ENCODE measurements around the gene RFX8. TPM values are rescaled to one million over a fixed set of nuclear protein-coding genes. Genes with fewer than 3 reads are reported as not detected.

The RFX8 gene
- total and polyA plus RNA-seq, 2 of the 8 experiments (the other 6 are each of a cell fraction or from before 2014, with no cell fraction given), result 0.60 to 0.97 TPM

- no peak overlapping the region for H3K4me2 ChIP-seq (ENCODE audit: insufficient read depth in 1 of 2, low read depth in 2 of 2, low read length in 2 of 2)
- H2BK5ac ChIP-seq (ENCODE audit: low read depth, low read length), result no peak overlapping the region
- no peaks in the 10 kb centered on the region for H3K23me2 ChIP-seq (ENCODE audit: low read depth, low read length)
- peaks cover 0 to 4% (median 2%) of the 10 kb centered on the region in 4 experiments; a peak in 3 of 7 replicates for H3K27me3 ChIP-seq (replicated peaks in 1 of 4; ENCODE audit: control insufficient read depth in 3 of 4, extremely low read depth in 1 of 4, insufficient read depth in 3 of 4, low read length in 3 of 4)
- no peak overlapping the region for H4K8ac ChIP-seq (ENCODE audit: extremely low read depth, insufficient read depth, low read length)
- H3K23ac ChIP-seq (ENCODE audit: insufficient read length), result no peak overlapping the region
- FAIRE-seq (no peak), DNase-seq (ENCODE audit: low read depth in 1 of 2, low spot score in 2 of 2) (no peak)
- H2BK20ac ChIP-seq (ENCODE audit: low read length), result no peak overlapping the region
- no peak overlapping the region for H4K91ac ChIP-seq (replicated peaks; ENCODE audit: insufficient read length, low read length)
- H3K4me3 ChIP-seq (ENCODE audit: extremely low read depth in 1 of 4, insufficient read depth in 2 of 4, low read depth in 3 of 4, low read length in 4 of 4), result no peak overlapping the region
- ChIA-PET CTCF (ENCODE audit: partially characterized antibody) (interaction anchor here (1.0 to 3.2 kb wide), 7 partner anchors 18 to 41 kb away, joined by 3 to 18 read pairs (median 4); no protein-coding TSS in a partner anchor), POLR2A (ENCODE audit: partially characterized antibody) (no interaction called here)
- no peaks in the 10 kb centered on the region for H3K9me3 ChIP-seq (ENCODE audit: insufficient read depth in 2 of 2, low read depth in 1 of 2, low read length in 1 of 2)
- H3K4me1 ChIP-seq (replicated peaks in 1 of 4; ENCODE audit: control insufficient read depth in 3 of 4, insufficient read depth in 4 of 4, low read length in 3 of 4), result peaks cover 0 to 6% (median 0%) of the 10 kb centered on the region in 4 experiments; a peak in 3 of 7 replicates
- H3K9ac ChIP-seq (replicated peaks in 1 of 4; ENCODE audit: extremely low read depth in 1 of 4, low read depth in 3 of 4, low read length in 3 of 4), result no peak overlapping the region
- H3K56ac ChIP-seq (replicated peaks; ENCODE audit: insufficient read length, low read depth, low read length), result no peak overlapping the region
- H3K4ac ChIP-seq (replicated peaks; ENCODE audit: insufficient read length, low read depth, low read length), result no peak overlapping the region
- H4K20me1 ChIP-seq (replicated peaks in 1 of 2; ENCODE audit: control insufficient read depth in 1 of 2, insufficient read depth in 2 of 2, low read length in 2 of 2), result no peaks in the 10 kb centered on the region
- no peak overlapping the region for H2BK12ac ChIP-seq (ENCODE audit: low read depth, low read length)
- no peak overlapping the region for H3K27ac ChIP-seq (ENCODE audit: low read depth, low read length)
- H3K36me3 ChIP-seq (ENCODE audit: control insufficient read depth in 2 of 4, insufficient read depth in 4 of 4, low read length in 3 of 4), result no peaks in the 10 kb centered on the region
- no peak overlapping the region for H2BK15ac ChIP-seq (ENCODE audit: low read length)
- no peak overlapping the region for H4K5ac ChIP-seq (ENCODE audit: insufficient read length, low read depth, low read length)
- 88% methylated on average over 11 of the region's 11 CpGs; no CpG with 5 or more reads in 1 of the 2 experiments for WGBS, 2 experiments (ENCODE audit: extremely low coverage in 1 of 2, insufficient coverage in 1 of 2, insufficient read length in 1 of 2, insufficient replicate concordance in 2 of 2, low coverage in 1 of 2, low lambda C conversion rate in 2 of 2, missing lambda C conversion rate in 1 of 2)
- no peak overlapping the region for H3K14ac ChIP-seq (ENCODE audit: insufficient read length)
- H2BK120ac ChIP-seq (replicated peaks; ENCODE audit: low read depth, low read length), result no peak overlapping the region
- no peaks in the 10 kb centered on the region for H3K79me2 ChIP-seq (ENCODE audit: control insufficient read depth in 1 of 2, insufficient read depth in 2 of 2, low read length in 2 of 2)
- no peak overlapping the region for H2AFZ ChIP-seq (ENCODE audit: low read length)
- H3K79me1 ChIP-seq (ENCODE audit: low read depth, low read length), result no peaks in the 10 kb centered on the region
- no peak overlapping the region for H2AK5ac ChIP-seq (ENCODE audit: low read depth, low read length)
- no peak overlapping the region for H3K18ac ChIP-seq (ENCODE audit: extremely low read depth, low read length)
- no peak for TF ChIP-seq GABPA (IDR thresholded peaks at IDR 0.05; ENCODE audit: borderline replicate concordance, insufficient read depth, low read length)
- no peak for TF ChIP-seq EP300 (IDR thresholded peaks at IDR 0.05; ENCODE audit: borderline replicate concordance in 1 of 2, low read depth in 2 of 2, low read length in 2 of 2)
- TF ChIP-seq ZNF274 (IDR thresholded peaks at IDR 0.05; ENCODE audit: borderline replicate concordance, extremely low read depth, low read length), result no peak
- no peak for TF ChIP-seq RNF2 (IDR thresholded peaks at IDR 0.05; ENCODE audit: borderline replicate concordance, low read depth, low read length, missing control alignments, poor library complexity, severe bottlenecking)
- TF ChIP-seq NRF1 (IDR thresholded peaks at IDR 0.05; ENCODE audit: low read depth, low read length), result no peak
- TF ChIP-seq SP2 (IDR thresholded peaks at IDR 0.05; ENCODE audit: low read length), result no peak
- no peak for TF ChIP-seq MAFK (IDR thresholded peaks at IDR 0.05; ENCODE audit: low read depth, low read length)
- no peak for TF ChIP-seq POU5F1 (IDR thresholded peaks at IDR 0.05; ENCODE audit: low read depth, low read length)
- TF ChIP-seq EZH2 (IDR thresholded peaks at IDR 0.05; ENCODE audit: low read depth, low read length, severe bottlenecking), result no peak
- no peak for TF ChIP-seq RAD21 (IDR thresholded peaks at IDR 0.05 in 1 of 2, conservative IDR thresholded peaks at IDR 0.05 in 1 of 2; ENCODE audit: low read depth in 2 of 2, low read length in 2 of 2)
- TF ChIP-seq KDM5A (IDR thresholded peaks at IDR 0.05; ENCODE audit: low read length), result no peak
- no peak for TF ChIP-seq JUND (IDR thresholded peaks at IDR 0.05; ENCODE audit: low read length)
- TF ChIP-seq ASH2L (IDR thresholded peaks at IDR 0.05; ENCODE audit: low read length), result no peak
- no peak for TF ChIP-seq BACH1 (IDR thresholded peaks at IDR 0.05; ENCODE audit: low read length)
Observed at GRCh38 chr2:101380376-101380775, 94.5 kb downstream of the RFX8 start.

All from H1 (cell line).